ENCODE results near the gene IBA57.
A peak's percentile ranks its signal among the peaks of the same experiment; 100 is the strongest.

IBA57 gene

DNA sequence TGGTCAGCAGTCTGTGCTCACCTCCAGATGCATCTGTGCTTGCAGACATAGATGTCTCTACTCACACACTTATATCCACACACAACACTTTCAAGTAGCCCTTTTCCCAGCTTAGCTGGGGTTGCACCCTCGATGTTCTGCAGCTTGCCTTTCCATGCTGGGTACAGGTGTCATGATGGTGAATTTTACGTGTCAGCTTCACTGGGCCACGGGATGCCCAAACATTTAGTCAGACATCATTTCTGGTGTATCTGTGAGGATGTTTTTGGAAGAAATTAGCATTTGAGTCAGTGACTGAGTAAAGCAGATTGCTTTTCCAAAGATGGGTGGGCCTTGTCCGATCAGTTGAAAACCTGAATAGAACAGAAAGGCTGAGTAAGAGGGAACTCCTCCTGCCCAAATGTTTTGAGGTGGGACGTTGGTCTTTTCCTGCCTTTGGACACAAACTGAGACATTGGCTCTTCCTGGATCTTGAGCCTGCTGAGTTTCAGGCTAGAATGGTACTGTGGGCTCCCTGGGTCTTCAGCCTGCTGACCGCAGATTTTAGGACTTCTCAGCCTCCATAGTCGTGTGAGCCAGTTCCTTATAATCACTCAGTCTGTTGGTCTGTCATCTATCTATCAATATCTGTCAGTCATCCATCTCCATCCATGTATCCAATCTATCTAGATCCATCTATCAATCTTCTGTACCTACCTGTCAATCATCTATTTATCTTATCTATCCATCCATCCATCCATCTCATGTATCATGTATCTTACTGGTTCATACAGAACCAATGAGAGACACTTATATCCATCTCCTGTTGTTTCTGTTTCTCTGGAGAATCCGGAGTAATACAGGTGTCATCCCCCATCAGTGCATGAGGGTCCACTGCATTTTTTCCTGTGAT lies 29.6 kb downstream of the IBA57 start:
- DNase-seq = no peak

DNA sequence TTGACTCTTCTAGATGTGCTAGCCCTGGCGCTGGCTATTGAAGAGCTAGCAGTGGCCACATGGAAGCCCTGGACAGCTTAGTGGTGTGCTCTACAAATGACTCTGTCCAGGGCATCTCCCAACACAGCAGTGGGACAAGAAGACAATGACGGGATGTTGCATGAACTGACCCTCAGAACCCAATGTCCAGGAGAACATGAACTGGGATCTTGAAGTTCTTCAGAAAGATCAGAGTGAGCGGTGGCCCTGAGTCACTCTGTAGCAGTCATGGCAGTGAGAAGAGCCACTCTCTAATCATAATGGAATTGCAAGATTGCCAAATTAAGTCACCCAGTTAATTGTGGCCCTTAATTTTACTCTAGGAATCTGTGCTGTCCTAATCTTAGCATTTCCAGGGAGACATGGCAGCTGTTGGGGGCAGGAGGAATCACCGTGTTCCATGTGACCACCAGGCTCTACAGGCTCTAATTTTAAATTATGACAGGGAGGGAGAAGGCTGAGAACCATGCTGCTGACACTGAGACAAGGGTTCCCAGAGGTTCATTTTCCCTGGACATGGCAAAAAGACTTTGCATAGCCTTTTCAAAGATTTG lies 32.0 kb downstream of the IBA57 start:
- DNase-seq = no peak

DNA sequence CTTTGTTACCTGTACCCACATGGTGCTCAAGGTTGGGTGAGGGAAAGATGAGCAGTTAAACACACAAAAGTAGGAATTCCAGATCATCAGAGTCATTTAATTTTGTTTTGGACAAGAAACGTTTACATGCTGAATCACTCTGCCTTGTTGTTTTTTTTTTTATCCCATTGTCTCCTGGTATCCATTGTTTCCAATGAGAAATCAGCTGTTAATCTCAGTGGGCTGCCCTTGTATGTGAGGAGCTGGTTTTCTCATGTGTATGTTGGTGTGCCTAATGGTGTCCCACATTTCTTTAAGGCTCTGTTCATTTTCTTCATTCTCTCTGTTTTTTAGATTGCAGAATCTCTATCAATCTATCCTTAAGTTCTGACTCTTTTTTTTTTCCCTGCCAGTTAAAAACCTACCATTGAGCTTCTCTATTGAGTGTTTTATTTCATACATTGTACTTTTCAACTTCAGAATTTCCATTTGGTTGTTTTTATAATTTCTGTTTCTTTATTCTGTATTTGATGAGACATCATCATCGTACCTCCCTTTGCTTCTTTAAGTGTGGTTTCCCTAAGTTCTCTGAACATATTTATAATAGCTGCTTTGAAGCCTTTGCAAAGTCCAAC lies 33.5 kb downstream of the IBA57 start:
- no peak for DNase-seq

DNA sequence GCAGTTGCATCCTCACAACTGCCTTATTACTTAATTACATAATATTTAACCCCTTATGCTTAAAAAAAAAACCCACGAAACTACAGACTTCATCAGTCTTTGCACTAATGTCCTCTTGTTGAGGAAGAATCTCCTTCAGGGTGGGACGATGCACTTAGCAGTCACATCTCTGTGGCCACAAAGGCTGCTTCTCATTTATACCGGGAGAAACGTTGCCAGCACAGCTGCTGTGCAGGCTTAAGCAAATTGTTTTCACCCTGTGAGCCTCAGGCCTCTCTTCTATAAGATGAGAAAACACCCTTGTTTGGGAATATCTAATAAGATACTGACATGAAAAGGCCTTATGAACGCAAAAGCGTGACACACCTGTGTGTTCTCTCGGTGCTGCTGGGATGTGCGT lies 39.4 kb downstream of the IBA57 start:
- DNase-seq = no peak

DNA sequence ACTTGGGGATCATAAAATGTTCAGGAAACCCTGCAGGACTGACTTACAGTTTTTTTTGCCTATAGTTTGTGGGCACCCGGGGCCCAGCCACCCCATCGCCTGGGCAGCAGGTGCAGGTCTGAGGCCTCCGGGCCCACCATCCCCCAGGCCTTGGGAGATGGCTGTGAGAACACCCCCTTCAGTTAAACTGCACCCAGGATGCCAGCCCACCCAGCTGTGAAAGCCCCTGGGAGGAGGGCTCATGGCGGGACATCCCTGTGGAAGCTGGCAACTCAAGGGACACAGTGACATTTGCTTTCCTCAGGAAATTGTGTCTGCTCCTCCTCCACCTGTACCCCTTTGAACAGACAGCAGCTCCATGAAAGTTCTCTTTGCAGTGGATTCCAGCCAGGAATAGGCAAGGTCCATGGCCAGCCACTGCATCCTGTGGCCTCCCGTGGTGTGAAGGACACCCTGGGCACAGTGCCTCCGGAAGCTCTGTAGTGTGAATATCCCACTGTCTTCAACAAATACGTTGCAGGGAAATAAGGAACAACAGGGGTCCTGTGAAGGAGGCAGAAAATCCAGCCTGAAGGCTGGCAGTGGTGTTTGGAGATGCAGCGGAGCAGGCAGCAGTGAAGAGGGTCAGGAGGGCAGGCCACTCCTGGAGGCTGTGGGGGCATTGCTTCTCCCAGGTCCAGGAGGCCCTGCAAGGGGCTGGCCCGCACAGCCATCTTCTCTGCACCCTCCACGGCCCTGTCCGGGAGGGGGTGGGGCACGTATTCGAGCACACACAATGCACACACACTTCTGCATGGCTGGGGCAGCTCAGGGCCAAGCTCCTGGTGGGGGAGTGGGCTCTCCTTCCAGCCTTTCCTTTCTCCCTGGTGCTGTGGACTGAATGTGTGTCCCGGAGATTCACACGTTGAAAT lies 40.2 kb downstream of the IBA57 start:
- no peak for DNase-seq

DNA sequence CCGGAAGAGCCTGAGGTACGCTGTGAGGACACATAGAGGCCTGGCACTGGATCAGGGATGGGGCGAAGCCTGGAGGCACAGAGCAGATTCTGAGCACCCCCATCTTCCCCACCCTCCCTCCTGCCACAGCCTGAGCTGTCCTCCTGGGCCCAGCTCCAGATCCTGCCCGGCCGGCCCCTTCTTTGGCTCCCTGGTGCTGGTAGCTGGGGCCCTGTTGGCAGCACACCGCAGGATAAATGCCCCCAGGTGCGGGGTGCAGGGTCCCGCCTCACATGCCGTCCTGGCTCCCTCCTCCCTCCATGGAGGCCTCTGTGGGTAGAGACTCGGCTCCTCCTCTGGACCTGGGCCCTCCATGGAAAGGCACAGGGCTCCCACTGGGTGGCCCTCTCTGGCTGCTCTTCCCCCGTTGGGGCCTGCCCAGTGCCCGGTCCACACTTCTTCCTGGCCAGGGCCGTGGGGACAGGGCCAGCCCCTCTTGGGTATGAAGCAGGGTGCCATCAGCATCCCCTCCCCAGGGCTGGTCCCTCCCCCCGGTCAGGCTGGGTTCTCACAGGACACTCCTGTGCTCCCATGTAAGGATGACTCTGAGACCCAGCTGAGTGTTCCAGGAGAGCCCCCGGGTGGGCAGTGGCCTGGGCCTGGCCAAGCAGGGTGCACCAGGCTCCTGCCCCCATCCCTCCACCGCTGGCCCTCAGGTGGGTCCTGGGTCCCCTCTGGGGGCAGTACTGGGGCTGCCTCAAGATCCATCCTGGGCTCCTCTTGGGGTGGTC lies 41.2 kb downstream of the IBA57 start:
- no peak for DNase-seq

DNA sequence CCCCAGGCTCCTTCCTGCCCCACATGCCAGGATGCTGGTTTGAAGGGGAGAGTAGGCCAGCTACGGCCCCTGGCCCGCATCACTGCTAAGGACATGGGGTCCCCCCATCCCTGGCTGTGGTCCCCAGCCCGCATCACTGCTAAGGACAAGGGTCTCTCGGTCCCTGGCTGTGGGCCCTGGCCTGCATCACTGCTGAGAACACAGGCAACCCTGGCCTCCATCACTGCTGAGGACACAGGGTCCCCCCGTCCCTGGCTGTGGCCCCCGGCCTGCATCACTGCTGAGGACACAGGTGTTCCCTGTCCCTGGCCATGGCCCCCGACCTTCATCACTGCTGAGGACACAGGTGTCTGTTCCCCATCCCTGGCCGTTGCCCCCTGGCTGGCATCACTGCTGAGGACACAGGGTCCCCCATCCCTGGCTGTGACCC lies 41.8 kb downstream of the IBA57 start:
- no peak for DNase-seq

DNA sequence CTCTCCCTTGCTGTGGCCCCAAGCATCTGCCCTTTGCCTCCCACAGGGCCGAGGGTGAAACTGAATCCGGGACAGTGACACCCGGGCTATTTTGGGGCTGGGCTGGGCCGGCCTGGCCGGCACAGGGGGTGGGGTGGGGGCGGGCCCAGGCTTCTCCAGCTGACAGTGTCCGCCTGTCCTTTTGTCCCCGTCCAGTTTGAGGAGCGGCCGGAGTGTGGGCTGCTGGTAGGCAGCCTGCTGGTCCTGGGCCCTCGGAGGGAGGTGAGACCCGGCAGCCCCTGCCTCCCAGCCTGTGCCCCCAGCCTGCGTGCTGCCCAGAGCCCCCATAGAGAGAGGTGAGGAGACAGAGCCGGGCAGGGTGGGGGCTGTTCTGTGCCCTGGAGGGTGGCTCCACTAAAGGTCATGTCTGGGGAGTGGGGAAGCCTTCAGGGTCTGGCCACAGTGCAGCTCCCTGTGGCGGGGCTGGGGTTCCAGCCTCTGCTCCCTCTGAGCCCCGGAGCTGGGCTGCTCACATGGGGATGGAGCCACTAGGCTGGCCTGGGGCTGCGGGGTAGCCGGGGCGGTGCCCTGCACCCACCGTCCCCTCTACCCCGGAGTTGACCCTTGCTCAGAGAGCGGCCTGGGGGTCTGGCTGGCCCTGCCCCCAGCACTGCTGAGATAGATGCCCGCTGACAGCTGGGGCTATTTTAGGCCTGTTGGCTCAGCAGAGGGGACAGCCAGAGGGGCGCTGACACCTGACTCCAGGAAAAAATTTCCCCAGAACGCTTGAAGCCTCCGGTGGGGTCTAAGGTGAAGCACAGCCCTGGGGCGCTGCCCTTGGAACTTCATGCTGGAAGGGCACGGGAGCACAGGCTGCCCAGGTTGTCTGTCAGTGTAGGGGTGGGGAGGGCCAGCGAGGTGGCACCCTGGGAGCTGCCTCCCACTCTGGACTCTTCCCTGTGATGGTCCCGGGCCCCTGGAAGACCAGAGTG lies 42.5 kb downstream of the IBA57 start, which contains the start of gene OBSCN:
Gene OBSCN (plus strand): TSS at position 194 of the 971 bp plus-strand sequence. CDS start 3,740 bp downstream, outside the sequence.
- no peak for DNase-seq

DNA sequence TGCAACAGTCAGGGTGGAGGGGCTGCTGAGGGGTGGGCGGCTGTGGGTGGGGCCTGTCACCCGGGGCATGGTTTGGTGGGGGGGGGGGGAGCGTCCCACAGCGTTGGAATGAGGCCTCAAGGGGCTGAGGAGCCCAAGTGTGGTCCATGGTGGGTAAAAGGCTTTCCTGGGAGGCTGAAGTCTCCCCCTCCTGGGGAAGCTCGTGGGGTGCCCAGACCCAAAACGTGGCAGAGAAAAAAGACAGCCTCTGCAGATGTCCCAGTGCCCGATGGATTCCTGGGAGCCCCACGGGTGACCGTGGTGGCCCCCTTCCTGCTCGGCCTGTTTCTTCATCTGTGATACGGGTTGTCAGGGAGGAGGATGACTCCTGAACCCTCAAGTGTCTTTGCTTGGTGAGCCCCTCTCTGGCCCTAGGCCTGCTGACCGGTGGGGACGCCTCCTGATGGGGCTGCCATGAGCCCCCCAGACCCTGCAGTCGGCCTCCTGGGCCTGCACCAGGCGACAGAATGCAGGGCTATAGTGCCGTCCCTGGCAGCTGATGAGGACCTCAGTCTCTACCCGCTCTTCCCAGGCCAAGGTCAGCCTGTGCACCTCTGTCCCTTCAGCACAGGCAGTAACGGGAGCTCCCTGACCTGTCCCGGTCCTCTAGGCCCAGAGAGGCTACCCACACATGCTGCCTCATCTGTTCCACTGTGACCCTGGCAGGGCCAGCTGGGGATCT lies 43.4 kb downstream of the IBA57 start:
- no peak for DNase-seq

DNA sequence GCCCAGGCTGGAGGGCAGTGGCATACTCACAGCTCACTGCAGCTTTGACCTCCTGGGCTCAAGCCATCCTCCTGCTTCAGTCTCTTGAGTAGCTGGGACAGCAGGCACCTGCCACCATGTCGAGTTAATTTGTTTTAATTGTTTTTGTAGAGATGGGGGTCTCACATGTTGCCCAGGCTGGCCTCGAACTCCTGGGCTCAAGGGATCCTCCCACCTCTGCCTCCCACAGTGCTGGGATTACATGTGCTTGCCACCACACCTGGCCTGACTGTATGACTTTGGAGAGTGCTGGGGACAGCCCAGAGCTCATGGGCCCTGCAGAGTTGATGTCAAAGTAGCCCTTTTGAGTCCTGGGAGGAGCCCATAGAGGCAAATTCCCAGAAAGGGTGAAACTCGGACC lies 44.1 kb downstream of the IBA57 start:
- no peak for DNase-seq

DNA sequence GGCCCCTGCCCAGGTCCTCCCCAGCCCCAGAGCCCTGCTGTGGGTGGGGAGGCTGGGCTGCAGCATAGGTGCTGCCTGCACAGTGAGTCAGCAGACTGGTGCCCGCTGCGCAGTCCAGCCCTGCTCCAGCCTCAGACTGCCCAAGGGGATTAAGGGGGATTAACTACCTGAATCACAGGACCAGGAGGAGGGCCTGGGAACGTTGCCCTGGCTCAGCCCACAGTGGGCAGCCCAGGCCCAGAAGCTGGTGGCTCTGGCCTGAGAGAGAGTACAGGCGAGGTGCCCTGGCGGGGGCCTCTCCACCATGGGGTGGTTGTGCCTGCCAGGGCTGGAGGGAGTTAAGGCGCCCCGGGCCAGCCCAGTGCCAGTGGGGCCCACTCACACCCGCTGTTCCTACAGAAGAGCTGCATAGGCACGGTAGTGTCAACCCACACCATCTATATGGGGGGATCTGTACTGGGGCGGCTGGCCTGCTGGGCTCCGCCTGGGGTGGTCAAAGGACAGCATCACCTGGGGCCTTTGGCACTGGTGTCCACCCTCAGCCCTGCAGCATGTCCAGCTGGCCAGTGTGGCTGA lies 44.6 kb downstream of the IBA57 start:
- DNase-seq = no peak

DNA sequence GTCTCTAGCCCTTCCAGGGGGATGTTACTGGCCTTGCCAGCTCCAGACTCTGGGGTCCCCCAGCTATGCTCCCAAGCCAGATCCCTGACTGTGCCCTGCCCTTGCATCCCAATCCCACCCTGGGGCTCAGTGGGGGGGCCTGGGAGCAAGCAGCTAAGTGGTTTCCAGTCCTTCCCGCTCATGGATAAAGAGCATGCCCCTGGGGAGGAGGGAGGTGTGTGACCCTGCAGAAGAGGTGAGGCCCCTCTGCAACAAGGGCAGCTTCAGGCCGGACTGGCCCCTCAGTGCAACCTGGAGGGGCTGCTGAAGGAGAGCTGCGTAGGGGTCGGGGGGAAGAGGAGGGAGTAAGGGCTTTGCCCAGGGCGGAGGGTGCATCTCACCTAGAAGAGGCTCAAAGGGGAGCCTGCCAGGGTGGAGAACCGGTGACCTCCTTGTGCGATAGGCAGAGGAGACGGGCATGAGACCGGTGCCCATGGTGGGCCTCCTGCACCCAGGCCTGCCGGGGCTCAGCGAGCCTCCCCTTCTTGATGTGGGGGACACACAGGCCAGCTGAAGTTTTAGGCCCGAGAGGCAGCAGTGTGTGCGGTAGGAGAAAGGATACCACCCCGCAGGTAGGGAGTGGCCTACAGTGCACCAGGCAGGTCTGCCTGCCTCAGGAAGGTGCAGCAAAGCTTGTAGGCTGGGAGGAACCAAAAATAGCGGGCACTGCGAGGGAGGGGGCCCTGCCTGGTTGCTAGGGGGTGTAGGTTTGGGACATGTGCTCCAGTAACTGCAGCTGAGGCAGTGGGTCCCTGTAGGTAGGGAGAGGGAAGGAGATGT lies 45.3 kb downstream of the IBA57 start:
- no peak for DNase-seq

DNA sequence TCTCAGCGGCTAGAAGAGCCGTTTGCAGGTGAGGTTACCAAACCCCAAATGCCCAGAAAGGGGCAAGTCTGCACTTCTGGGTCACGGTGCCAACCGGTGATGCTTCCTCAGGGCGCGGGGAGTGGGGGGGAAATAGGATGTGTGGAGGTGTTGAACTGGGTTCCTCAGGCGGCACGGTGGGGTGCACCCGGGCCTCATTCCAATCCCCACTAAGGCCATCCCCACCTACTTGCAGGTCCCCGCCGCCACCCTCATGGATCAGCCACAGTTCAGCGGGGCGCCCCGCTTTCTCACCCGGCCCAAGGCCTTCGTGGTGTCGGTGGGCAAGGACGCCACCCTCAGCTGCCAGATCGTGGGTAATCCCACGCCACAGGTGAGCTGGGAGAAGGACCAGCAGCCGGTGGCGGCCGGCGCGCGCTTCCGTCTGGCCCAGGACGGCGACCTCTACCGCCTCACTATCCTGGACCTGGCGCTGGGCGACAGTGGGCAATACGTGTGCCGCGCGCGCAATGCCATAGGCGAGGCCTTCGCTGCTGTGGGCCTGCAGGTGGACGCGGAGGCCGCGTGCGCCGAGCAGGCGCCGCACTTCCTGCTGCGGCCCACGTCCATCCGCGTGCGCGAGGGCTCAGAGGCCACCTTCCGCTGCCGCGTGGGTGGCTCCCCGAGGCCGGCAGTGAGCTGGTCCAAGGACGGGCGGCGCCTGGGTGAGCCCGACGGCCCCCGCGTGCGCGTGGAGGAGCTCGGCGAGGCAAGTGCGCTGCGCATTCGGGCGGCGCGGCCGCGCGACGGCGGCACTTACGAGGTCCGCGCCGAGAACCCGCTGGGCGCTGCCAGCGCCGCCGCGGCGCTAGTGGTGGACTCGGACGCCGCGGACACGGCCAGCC lies 46.2 kb downstream of the IBA57 start:
- DNase-seq = no peak

DNA sequence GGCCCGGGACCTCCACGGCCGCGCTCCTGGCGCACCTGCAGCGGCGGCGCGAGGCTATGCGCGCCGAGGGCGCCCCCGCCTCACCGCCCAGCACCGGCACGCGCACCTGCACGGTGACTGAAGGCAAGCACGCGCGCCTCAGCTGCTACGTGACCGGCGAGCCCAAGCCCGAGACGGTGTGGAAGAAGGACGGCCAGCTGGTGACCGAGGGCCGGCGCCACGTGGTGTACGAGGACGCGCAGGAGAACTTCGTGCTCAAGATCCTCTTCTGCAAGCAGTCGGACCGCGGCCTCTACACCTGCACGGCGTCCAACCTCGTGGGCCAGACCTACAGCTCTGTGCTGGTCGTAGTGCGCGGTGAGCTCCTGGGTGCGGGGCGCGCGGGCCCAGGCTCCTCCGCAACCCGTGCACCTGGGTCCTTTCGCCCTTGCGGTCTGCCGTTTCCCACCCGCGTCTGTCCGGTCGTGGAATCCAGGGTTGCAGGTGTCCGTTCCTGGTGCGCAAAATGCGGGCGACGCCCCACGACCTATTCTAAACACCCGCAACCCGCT lies 46.9 kb downstream of the IBA57 start:
- DNase-seq = no peak

DNA sequence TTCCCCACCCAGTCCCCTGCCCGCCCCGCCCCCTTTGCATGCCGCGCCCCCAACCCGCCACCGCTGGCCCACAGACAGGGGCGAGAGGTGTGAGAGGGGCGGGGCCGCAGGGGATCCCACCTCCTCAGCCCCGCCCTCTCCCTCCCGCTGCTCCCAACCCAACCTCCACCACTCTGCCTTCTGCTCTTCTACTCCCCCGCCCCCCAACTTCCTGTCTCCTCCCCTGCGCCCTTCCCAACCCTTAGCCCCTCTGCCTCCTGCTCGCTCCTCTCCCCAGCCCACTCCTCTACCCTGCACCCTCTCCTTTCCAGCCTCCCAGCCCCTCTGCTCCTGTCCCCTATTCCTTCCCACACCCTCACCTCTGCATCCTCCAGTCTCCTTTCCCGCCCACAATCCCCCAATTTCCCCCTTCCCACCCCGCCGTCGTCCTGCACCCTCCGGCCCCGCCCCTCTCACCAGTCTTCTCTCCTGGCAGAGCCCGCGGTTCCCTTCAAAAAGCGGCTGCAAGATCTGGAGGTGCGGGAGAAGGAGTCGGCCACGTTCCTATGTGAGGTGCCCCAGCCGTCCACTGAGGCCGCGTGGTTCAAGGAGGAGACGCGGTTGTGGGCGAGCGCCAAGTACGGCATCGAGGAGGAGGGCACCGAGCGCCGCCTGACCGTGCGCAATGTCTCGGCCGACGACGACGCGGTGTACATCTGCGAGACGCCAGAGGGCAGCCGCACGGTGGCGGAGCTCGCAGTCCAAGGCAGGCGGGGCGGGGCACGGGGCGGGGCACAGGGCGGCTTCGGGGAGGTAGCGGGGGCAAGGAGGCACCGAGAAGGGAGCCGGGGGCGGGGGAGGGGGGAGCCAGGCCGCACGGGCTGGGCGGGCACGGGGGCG lies 47.6 kb downstream of the IBA57 start:
- DNase-seq = peak; percentile 92

Data from activated CD4-positive, alpha-beta T cell treated with anti-CD3 and anti-CD28 coated beads, Interleukin-2, amount 50 U/mL, for 1 hour (primary cell).